Muscle of arm (tissue), 12 donors: ENCODE measurements around the gene CSF2RB. TPM values are rescaled to one million over a fixed set of nuclear protein-coding genes. Genes with fewer than 3 reads are reported as not detected.

Experiments
- DNase-seq: peaks from one replicate; pipeline ENCODE4 v3.0.0-alpha.2; 2013
- polyA plus RNA-seq, 12 donors: library from polyadenylated mRNA; unstranded; fragments of 120-200 nt; gene quantifications; one replicate each; pipeline ENCODE4 v1.2.1, GENCODE V29; 2013; ENCODE audit not compliant: insufficient read length in 12 of 12

Gene CSF2RB
- polyA plus RNA-seq, 12 donors: 1.5 to 9.3 (median 2.3) TPM; not detected in 1

DNA sequence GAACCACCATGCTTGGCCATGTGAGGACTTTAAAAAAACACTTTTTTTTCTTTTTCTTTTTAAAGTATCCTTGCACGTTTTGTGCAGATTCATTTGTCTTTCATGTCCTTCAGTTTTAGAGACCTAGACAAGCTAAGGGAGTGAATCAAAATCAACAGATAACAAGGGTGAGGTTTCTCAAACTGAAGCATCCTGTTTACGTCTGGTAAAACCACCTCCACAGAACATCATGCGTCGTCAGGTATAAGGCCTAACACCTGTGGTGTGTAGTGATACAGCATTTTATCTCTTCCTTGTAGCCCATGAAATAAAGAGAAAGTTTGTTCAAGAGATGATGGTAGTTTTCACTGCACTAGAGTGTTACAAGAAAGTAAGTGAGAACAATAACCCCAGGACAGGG lies 26.3 kb upstream of the CSF2RB start:
- DNase-seq: no peak

DNA sequence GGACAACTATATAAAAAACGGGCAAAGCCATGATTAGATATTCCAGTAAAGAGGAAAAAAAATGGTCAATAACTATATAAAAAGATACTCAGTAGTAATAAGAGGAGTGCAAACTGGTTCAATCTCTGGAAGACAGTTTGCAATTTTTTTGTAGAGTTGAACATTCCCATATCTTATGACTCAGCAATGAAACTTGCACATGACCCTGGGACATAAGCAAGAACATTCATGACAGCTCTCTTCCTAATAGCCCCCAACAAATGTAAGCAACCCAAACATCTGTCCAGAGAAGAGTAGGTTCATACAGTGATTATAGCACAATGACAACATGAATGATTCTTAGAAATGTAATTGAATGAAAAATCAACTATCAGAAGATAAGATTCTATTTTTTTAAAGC lies 21.8 kb upstream of the CSF2RB start:
- no peak for DNase-seq

DNA sequence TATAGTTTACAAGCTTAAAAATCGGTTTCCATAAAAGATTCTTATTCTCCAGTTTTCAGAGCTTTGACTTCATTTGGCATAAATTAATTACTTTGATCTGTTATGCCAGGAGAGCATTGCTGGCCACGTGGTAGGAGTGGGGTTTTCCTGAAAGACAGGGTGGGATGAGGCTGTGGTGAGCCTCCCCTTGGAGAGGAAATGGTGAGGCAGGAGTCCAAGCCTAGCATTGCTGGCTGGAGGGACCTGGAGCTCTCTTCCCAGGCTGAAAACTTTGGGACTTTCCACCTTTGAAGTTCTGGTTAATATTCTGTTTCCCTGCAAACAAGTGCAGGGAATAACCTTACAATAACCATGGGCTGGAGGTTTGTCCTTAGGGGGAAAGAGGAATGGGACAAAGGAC lies 21.1 kb upstream of the CSF2RB start:
- no peak for DNase-seq

DNA sequence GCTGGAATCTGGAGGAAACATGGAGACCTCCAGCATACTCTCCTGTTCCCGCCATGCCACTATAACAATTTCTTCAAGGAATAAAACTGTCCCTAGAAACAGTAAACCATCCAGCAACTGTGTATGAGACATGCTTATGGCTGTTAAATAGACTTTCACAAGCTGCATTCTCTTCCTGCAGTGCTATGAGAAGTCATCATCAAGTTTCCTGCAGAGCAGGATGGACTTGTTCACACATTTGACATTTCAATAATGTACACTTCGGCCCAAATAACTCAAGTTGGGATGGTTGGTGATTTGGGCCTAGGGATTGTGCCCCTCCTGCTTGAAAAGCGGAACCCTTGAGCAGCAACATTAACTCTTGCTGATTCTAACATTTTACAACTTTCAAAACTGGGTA lies 20.2 kb upstream of the CSF2RB start:
- DNase-seq: no peak

DNA sequence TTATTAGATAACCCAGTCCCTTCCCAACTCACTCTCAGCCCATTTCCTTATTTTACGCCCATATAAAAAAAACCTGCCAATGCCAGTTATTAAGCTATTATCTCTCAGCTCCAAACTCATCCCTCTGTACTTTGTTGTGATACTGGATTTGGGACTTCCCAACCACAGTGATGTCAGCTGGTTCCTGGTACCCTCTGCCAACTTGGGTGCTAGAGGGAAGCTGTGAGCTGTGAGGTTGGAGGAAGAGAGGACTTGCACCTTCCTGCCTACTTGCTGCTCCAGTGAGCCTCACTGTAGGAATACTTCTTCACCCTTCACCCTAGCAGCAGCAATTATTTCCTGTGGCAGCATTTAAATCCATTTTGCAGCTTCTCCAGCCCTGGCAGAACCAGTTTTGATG lies 19.2 kb upstream of the CSF2RB start:
- no peak for DNase-seq

DNA sequence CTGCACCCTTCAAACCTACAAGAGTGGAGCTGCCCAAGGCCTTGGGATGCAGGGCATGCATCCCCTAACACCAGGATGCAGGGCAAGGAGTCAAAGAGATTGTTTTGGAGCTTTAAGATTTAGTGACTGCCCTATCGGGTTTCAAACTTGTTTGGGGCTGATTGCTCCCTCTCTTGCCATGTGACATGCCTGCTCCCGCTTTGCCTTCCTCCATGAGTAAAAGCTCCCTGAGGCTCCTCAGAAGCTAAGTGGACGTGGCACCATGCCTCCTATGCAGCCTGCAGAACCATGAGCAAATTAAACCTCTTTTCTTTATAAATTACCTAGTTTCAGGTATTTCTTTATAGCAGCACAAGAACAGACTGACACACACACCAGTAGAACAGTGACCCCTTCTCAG lies 15.8 kb upstream of the CSF2RB start:
- DNase-seq: no peak

DNA sequence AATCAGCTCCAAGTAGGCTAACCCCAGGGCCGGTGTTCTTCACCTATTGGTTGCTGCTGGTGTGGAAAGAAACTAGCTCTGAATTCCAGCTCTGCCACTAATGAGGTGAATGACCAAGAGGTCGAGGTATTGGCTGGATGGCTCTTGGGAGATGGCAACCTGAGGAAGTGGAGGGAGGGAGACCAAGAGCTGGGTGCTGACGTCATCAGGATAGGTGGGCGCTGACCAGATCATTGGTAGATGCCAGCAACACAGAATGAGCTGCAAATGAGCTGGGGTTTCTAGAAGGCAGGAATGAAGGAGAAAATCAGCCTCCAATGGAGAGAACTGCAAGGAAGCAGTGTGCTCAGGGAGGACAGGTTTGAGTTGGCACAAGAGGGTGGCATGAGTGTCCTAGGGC lies 14.7 kb upstream of the CSF2RB start:
- DNase-seq: no peak

DNA sequence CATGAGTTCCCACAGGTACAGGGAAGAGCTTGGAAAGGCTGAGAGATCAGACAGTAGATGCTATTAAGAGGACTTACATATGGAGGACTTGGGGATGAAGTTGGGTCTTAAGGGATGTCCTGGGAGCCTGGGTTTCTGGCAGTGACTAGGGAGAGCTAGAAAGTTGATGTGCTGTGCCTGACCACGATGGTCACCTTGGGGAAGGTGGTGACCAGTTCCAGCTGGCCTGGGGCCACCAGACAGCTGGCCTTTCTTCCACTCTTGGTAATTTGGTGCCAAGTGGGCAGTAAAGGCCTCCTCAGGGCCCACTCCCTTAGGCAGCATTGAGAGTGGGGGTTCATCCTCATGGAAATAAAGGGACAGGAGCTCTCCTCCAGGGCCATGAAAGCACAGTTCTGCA lies 13.9 kb upstream of the CSF2RB start:
- DNase-seq: no peak

DNA sequence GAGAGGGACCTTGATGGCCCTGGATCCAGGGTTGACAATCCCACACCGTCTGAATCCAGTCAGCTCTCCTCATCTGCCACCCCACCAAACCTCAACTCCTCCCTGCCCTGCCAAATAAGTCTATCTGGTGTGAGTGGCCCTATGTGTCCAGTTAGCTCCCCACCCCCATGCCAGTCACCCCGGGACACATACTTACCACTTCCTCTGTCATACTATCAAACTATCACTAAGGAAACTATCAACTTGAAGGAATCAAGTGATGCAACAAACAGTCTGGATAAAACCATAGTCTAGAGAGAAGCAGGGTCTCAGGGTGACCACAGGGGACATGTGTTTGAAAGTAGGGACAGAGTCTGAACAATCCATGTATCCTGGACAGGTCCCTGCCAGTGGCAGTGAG lies 13.2 kb upstream of the CSF2RB start:
- DNase-seq: no peak

DNA sequence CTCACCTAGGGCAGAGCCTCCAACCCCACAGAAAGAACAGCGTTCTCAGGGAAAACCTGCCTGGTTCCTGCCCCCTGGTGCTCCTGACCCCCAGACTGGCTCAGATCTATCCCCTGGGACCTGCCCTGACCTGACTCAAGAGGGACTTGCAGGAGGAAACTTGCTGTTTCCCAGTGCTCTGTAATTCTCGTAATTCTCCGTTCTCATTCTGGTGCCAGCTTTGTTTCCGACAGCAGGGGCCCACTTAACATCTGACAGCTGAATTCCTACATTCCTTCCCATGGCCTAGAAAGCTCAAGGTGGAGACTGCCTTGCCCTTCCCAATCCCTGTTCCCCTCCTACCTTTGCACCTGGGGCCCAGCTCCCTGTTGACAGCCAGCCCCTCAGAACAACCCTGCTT lies 12.5 kb upstream of the CSF2RB start:
- DNase-seq: no peak

DNA sequence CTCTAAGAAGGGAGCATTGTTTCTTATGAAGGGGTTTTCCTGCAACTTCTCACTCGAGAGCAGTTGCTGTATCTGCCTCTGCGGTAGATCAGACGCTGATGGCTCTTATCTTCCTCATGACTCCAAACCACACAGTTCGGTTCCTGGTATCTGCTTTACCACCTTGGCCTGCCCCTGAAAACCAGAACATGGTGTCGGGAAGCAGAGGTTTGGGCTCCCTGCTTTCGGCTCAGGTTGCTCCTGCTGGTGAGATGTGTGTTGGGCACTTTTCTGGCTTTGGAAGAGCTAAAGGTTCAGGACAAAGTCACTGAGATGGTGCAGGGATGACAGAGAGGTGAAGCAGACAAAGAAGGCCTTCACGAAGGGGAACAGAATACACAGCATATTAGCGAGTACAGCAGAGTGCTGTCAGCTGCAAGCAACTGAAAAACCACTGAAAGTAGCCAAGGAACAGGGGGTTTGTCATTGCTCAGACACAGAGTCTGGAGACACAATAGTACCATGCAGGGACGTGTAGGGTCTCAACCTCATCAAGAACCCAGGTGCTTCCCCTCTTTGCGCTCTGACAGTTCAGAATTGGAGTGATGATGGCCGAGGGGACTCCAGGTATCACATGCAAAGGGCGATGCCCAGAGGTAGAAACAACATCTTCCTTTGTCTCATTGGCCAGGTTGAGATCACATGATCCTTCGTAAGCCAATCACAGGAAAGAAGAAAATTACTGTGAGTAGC lies 11.9 kb upstream of the CSF2RB start:
- DNase-seq: no peak

DNA sequence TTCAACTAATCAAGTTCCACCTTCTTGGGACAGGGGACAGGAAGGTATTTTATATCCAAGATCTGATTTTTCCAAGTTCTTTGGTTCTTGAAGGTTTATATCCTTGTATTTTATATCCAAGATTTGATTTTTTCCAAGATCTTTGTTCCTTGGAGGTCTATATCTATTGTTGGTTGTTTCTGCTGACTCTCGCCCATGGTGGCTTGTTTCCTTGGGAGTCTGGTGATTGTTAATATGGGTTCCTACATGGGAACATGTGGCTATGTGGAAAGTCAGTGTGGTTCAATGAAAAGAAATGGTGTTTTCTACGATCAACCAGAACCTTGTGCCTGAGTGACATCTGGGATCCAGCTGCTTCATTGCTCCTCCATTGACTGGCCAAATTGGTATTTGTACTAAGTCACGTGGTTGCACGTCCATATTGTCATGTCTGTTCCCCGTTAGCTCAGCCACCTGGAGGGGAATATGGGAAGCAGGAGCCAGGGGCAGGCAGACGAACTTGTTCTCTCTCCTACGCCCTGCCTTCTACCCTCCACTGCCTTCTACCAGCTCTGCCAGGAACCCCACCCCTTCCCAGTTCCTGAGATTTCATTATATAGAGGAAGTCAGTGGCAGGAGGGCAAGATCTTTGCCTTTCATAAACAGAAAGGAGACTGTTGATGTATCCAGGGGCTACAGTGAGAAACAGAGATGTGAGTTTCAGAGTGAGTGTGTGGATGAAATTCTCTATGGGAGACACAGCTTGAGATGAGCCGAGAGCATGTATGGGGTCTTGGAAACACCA lies 11.1 kb upstream of the CSF2RB start:
- DNase-seq: no peak

DNA sequence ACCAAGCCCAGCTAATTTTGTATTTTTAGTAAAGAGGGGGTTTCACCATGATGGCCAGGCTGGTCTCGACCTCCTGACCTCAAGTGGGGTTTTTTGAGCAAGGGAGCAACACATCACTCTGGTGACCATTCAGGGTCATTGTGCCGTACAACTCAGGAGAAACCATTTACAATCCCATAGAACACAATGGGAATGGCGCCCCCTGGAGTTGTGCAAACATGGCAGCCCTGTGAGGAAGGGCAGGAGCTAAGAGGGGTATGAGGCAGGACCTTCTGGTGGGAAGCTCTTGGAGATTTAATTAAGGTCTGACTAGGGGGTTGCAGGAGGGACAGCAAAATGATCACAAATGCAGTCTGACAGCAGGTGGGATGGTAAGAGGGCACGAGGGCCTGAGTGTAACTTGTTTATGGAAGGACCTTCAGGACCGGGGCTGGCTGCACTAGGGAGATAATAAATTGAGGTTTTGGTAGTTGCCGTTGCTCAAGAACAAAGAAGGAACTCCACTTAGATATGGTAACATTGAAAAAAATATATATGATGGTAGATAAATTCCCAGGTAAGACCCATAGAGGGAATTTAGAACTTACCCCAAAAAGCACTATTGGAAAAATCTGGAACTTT lies 9.1 kb upstream of the CSF2RB start:
- DNase-seq: no peak

DNA sequence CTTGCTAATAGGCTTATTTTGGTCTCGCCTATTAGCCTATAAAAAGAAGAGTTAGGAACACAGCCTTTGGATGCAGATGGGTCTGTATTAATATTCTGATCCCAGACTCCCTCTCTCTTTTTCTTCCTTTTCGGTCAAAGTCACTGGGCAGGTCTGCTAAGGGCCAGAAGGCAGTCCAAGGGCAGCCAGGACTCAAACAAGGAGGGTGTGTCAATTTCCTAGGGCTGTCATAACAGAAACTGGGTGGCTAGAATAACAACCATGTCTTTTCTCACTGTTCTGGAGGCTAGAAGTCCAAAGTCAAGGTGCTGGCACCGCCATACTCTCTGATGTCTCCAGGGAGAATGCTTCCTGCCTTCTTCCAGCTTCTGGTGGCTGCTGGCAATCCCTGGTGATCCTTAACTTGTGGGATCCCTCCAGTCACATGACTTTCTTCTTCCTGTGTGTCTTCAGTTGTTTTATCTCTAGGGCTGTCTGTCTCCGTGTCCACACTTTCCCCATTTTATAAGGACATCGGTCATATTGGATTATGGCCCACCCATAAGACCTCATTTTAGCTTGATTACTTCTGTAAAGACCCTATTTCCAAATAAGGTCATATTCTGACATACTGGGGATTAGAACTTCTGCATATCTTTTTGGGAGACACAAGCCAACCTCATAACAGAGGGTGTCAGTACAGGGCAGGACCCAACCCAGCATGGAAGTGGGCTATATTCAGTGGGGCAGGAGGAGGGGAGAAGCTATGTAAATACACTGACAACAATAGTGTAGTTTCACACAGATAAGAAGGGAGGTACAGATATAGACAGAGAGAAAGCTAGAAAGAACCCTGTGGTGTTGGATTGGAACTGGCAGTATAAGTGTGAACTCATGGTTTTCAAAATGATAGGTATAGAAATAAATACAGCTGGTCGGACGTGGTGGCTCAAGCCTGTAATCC lies 5.9 kb upstream of the CSF2RB start:
- DNase-seq: no peak

DNA sequence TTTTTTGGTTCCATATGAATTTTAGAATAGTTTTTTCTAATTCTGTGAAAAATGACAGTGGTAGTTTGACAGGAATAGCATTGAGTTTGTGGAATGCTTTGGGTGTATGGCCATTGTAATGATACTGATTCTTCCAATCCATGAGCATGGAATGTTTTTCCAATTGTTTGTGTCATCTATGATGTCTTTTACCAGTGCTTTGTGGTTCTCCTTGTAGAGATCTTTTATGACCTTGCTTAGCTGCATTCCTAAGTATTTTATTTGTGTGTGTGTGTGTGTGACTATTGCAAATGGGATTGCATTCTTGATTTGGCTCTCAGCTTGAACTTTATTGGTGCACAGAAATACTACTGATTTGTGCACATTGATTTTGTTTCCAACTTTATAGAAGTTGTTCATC lies 3.0 kb upstream of the CSF2RB start:
- no peak for DNase-seq

DNA sequence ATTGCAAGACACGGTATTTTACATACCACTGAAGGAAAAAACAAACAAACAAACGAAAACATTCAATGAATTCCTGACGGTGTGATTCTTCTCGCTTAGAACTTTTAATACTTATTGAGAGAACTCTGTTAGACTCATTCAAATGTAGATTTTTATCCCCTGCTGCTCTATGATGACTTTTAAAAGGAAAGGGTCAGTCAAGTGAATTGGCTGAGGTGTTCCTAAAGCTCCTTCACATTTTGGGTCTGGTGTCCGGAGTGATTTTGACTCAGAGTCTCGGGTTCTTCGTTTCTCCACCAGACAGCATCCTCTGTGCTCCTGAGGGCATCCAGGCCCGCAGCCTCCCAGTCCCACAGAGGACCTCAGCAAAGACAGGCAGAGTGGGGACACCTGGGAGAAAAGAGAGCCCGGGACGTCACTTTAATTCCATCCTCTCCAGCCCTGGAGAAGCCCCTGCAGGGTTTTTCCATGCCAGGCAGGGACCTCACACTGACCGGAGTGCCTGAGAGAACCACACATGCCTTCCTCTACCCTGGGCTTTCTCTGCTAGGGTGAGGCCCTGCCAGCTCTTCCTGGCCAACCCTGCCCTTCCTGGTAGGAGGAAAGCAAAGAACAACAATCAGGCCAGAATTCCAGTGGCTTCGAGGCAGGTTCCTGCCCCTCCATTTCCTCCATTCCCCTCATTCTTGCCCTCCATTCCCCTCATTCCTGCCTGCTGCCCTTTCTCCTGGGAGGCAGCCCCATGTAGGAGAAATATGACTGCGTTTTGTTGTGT lies 1.4 kb upstream of the CSF2RB start:
- no peak for DNase-seq

DNA sequence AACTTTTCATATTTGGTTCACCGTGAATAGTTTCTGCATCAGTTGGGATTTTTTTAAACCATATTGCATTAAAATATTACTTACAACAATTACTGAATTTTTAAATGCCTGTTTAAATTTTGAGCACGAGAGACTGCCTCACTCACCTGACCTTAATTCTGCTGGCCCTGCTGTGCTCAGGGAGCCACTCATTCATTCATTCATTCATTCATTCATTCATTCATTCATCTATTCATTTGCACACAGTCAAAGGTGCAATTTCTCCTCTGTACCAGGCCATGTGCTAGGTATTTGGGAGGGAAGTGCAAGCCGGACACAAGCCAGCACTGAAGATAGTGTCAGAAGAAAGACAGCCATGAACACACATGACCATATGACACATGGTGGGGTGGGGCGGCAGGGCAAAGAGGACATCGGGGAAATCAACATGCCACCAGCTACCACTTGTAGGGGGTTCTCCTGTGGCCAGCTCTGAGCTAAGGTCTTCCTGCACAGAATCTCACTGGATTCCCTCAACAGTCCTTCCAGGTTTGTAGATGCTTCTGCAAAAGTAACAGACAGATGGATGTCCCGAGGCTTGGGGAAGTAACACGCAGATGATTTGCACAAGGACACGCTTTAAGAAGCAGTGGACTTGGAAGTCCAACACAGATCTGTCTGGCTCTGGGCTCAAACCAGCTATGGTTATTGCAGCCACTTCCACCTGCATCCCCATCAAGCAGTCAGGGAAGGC lies 568 bp upstream of the CSF2RB start:
- no peak for DNase-seq

DNA sequence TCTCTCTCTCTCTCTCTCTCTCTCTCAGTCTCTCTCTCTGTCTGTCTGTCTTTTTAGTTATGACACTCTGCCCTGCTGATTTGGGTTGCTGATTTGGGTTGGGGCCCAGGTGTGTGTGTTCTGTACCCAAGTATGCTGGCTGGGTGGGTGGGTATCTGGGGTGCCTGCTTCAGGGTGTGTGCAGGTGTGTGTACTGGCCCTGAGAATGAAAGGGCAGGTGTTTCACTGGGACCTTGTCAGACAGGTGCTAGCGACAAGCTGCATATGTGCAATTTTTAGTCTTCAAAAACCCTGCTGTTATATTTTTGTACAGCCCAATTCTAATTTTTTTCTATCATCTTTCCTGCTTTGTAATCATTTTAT lies 943 bp downstream of the CSF2RB start:
- DNase-seq: no peak

DNA sequence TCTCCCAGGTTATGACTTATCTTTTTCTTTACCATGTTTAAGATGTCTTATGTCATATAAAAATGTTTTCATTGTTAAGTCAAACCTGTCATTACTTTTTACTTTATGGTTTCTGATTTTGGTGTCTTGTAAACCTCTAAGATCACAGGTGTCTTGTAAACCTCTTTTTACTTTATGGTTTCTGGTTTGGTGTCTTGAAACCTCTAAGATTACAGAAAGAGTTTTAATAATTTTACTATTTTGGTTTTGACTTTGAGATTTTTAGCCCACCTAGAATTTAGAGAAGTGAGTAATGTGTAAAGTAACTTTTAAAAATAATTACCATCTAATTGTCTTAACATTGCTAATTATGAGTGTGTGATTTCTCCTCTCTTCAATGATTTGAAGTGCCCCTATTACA lies 2.6 kb downstream of the CSF2RB start:
- DNase-seq: no peak

DNA sequence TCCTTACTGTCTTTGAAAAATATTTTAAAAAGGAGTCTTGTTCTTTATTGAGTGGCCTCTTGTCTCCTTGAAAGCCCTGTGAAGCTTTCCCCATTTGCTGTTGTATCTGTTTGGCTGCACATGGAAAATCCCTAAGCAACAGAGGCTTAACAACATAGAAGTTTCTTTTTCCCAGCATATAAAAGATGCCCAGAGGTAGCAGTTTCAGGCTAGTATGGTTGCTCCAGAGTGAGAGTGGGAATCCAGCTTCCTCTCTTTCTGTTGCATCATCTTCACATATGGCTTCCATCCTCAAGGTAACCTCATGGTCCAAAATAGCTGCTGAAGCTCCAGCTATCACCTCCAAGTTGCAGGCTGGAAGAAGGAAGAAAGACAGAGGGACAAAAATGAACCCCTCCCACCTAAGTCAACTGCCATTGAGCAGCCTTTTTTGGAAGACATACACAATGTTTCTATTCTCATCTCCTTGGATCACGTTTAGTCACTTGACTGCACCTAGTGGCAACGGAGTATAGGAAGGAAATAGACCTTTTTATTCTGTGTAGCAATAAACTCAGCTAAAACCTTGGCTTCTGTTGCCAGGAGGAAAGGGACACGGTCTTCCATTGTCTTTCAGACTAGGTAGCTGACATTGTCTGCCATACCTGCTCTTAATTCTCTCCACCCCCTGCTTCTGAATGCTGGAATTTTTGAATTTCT lies 5.3 kb downstream of the CSF2RB start:
- DNase-seq: no peak
